ENCODE data around the gene MYMX. TPM values are rescaled to one million over a fixed set of nuclear protein-coding genes. Genes with fewer than 3 reads are reported as not detected.

Gene MYMX
- total and polyA plus RNA-seq, 2 of the 13 experiments (the other 11 are each of a cell fraction or from before 2014, with no cell fraction given) = not detected

- TF ChIP-seq IKZF5 (CRISPR knock-in tag; IDR thresholded peaks at IDR 0.05) = peak; percentile 90
- TF ChIP-seq ZBTB40 (IDR thresholded peaks at IDR 0.05) = no peak
- peak; percentile 40; the same call in 1 of the 2 replicates for TF ChIP-seq ZBTB40 (CRISPR knock-in tag; IDR thresholded peaks at IDR 0.05)
- TF ChIP-seq NR3C1 (CRISPR knock-in tag; IDR thresholded peaks at IDR 0.05) = no peak; the same call in 1 of the 2 replicates
- no peak for TF ChIP-seq ZNF549 (CRISPR knock-in tag; IDR thresholded peaks at IDR 0.05)
- no peak; the same call in 1 of the 2 replicates for TF ChIP-seq SIN3A (IDR thresholded peaks at IDR 0.05; ENCODE audit: borderline replicate concordance, low read depth, low read length)
- TF ChIP-seq ZNF512B (CRISPR knock-in tag; IDR thresholded peaks at IDR 0.05; ENCODE audit: borderline replicate concordance) = no peak
- no peak for TF ChIP-seq GABPA (IDR thresholded peaks at IDR 0.05; ENCODE audit: low read depth, low read length)
- TF ChIP-seq GABPA (CRISPR knock-in tag; IDR thresholded peaks at IDR 0.05; ENCODE audit: low read depth) = peak; percentile 58
- 0 out of 2 replicates have a peak, but pooled peaks have one; percentile 72 for TF ChIP-seq ZNF550 (CRISPR knock-in tag; IDR thresholded peaks at IDR 0.05; ENCODE audit: borderline replicate concordance)
- peak; percentile 93; the same call in 1 of the 2 replicates for TF ChIP-seq ZBTB42 (CRISPR knock-in tag; IDR thresholded peaks at IDR 0.05)
- TF ChIP-seq ZNF572 (CRISPR knock-in tag; IDR thresholded peaks at IDR 0.05) = peak; percentile 89
- peak; percentile 49; the same call in 1 of the 2 replicates for TF ChIP-seq DNMT3B (CRISPR knock-in tag; conservative IDR thresholded peaks at IDR 0.05)
These were observed 40.5 kb downstream of the MYMX start, which contains the start of gene SLC35B2 (continued) for GRCh38 chr6:44257025-44257752.
